Omental fat pad (tissue), 4 donors: Measurements from ENCODE around the gene TEX2. TPM values are rescaled to one million over a fixed set of nuclear protein-coding genes. Genes with fewer than 3 reads are reported as not detected.

Experiments
- ATAC-seq: fragments of 150-250 bp; one replicate; pipeline ENCODE4 v1.9.1; 2016; ENCODE audit warnings: mild to moderate bottlenecking, moderate library complexity; ENCODE audit not compliant: low FRiP score
- DNase-seq: peaks from one replicate; pipeline ENCODE4 v3.0.0-alpha.2; 2019; ENCODE audit warnings: low spot score
- CTCF ChIP-seq, 3 donors: fragments of 450-650 bp; IDR thresholded peaks; one replicate each; pipeline ENCODE4 v1.5.1; 2016 to 2017; ENCODE audit warnings: antibody characterized with exemption in 3 of 3, mild to moderate bottlenecking in 3 of 3, moderate library complexity in 2 of 3
- total RNA-seq, 4 donors: library from RNA; depleted of rRNA; stranded (reverse); fragments of >200 nt; gene quantifications; one replicate each; pipeline ENCODE4 v1.1.0, GENCODE V29; 2016

TEX2 gene
- total RNA-seq, 4 donors from 2014 or later = 34.8 to 113 (median 85.2) TPM

GRCh38 chr17:64160378-64160777 lies 102.7 kb downstream of the TEX2 start:
- no peak for ATAC-seq
- no peak for TF ChIP-seq CTCF (IDR thresholded peaks at IDR 0.05)

GRCh38 chr17:64158831-64159590 lies 104.0 kb downstream of the TEX2 start:
- DNase-seq (no peak), ATAC-seq (no peak)
- no peak for TF ChIP-seq CTCF (IDR thresholded peaks at IDR 0.05)

More at GRCh38 chr17:64160378-64160777, 102.7 kb downstream of the TEX2 start:
- DNase-seq = no peak

GRCh38 chr17:64158406-64158805 lies 104.7 kb downstream of the TEX2 start:
- ATAC-seq (no peak), DNase-seq (no peak)
- TF ChIP-seq CTCF (IDR thresholded peaks at IDR 0.05) = no peak

GRCh38 chr17:64157669-64158180 lies 105.3 kb downstream of the TEX2 start:
- no peak for TF ChIP-seq CTCF (IDR thresholded peaks at IDR 0.05)
- DNase-seq = no peak
- ATAC-seq = no peak

GRCh38 chr17:64156670-64157069 lies 106.4 kb downstream of the TEX2 start:
- DNase-seq (no peak), ATAC-seq (no peak)
- TF ChIP-seq CTCF (IDR thresholded peaks at IDR 0.05) = no peak

GRCh38 chr17:64155751-64156544 lies 107.1 kb downstream of the TEX2 start:
- no peak for TF ChIP-seq CTCF (IDR thresholded peaks at IDR 0.05)
- ATAC-seq (peak; percentile 49), DNase-seq (no peak)
